Mucosa of descending colon (tissue), 3 donors: ENCODE data around the gene HOXA9. TPM values are rescaled to one million over a fixed set of nuclear protein-coding genes. Genes with fewer than 3 reads are reported as not detected.
A peak's percentile ranks its signal among the peaks of the same experiment; 100 is the strongest.

Source experiments
- ATAC-seq: fragments of 200-7000 bp; cut with Tn5 transposase; one replicate; pipeline ENCODE4 v1.9.1; 2020; ENCODE audit warnings: mild to moderate bottlenecking, moderate library complexity
- DNase-seq, 3 donors: peaks; one replicate each; pipeline ENCODE4 v3.0.0-alpha.2; 2020
- H3K36me3 ChIP-seq: fragments of 200-600 bp; one replicate; pipeline ENCODE4 v1.8.0; 2021; ENCODE audit warnings: low read depth, mild to moderate bottlenecking
- H3K4me1 ChIP-seq: fragments of 200-600 bp; one replicate; pipeline ENCODE4 v1.8.0; 2021; ENCODE audit warnings: low read depth, mild to moderate bottlenecking
- H3K4me3 ChIP-seq: fragments of 200-600 bp; one replicate; pipeline ENCODE4 v1.8.0; 2021; ENCODE audit warnings: mild to moderate bottlenecking
- H3K9me3 ChIP-seq: fragments of 200-600 bp; one replicate; pipeline ENCODE4 v1.8.0; 2021; ENCODE audit warnings: mild to moderate bottlenecking
- intact Hi-C, 2 donors: fragments of 100-400 bp; cut with DNase I in 1 of 2; cut with micrococcal nuclease in 1 of 2; formaldehyde crosslinking; loops; one replicate each; pipeline versions ENCODE4 v1.11.0 to v1.11.1; 2022; cut with DNase I, micrococcal nuclease
- total RNA-seq, 3 donors: library from RNA; stranded (reverse); fragmentation: NEBNext Ultra II Directional in 2 of 3; extraction: Animal tissue kit (Norgen Biotek cat#: 25700) in 2 of 3; gene quantifications; one replicate each; pipeline versions ENCODE4 v1.2.1 to v1.2.4, GENCODE V29; 2021 to 2023
- TF ChIP-seq, protein P1 (sequence below): fragments of 200-600 bp; IDR thresholded peaks from one replicate; pipeline ENCODE4 v1.8.0; 2022; ENCODE audit warnings: antibody characterized with exemption, mild to moderate bottlenecking
- donor health status: DM: no; HTN: no; CAD: no; lungs with moderate emphysema.
- donor health status: DM: no; HTN: no; CAD: no.
- donor health status: DM: no; HTN: yes; CAD: no.

Gene HOXA9
- total RNA-seq, 3 donors from 2014 or later: 22.0 to 27.9 (median 25.0) TPM

DNA sequence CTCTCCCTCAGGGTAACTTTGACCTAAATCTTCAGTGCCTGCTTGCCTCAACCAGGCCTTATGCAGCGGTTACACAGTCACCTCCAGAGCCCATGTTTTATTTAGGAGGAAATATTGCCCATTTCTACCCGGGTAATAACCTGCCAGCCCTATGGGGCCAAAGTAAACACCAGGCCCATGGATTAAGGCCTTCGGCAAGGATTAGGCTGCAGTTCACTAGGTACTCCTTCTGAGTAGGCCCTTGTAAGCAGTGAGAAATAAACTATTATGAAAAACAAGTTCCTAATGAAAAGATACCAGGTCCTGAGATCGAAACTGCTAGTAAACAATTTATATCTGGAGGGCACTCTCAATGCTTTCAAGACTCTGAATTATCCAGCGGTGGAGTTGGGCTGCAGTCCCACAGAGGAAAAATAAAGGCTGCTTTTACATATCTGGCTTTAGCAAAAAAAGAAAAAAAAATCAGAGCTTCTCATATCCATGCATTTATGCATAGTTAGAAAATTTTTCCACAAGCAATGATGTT lies 12.5 kb upstream of the HOXA9 start:
- TF ChIP-seq, protein P1, sequence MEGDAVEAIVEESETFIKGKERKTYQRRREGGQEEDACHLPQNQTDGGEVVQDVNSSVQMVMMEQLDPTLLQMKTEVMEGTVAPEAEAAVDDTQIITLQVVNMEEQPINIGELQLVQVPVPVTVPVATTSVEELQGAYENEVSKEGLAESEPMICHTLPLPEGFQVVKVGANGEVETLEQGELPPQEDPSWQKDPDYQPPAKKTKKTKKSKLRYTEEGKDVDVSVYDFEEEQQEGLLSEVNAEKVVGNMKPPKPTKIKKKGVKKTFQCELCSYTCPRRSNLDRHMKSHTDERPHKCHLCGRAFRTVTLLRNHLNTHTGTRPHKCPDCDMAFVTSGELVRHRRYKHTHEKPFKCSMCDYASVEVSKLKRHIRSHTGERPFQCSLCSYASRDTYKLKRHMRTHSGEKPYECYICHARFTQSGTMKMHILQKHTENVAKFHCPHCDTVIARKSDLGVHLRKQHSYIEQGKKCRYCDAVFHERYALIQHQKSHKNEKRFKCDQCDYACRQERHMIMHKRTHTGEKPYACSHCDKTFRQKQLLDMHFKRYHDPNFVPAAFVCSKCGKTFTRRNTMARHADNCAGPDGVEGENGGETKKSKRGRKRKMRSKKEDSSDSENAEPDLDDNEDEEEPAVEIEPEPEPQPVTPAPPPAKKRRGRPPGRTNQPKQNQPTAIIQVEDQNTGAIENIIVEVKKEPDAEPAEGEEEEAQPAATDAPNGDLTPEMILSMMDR: no peak
- Histone ChIP-seq H3K4me1 (peaks cover 19% of the 10 kb centered on the region), H3K4me3 (no peak overlapping the region), H3K9me3 (no peaks in the 10 kb centered on the region), H3K36me3 (no peaks in the 10 kb centered on the region)
- DNase-seq: peak in 2 of 3 donors; percentile 12 to 27
- ATAC-seq: no peak
- intact Hi-C loops: no loop called here

DNA sequence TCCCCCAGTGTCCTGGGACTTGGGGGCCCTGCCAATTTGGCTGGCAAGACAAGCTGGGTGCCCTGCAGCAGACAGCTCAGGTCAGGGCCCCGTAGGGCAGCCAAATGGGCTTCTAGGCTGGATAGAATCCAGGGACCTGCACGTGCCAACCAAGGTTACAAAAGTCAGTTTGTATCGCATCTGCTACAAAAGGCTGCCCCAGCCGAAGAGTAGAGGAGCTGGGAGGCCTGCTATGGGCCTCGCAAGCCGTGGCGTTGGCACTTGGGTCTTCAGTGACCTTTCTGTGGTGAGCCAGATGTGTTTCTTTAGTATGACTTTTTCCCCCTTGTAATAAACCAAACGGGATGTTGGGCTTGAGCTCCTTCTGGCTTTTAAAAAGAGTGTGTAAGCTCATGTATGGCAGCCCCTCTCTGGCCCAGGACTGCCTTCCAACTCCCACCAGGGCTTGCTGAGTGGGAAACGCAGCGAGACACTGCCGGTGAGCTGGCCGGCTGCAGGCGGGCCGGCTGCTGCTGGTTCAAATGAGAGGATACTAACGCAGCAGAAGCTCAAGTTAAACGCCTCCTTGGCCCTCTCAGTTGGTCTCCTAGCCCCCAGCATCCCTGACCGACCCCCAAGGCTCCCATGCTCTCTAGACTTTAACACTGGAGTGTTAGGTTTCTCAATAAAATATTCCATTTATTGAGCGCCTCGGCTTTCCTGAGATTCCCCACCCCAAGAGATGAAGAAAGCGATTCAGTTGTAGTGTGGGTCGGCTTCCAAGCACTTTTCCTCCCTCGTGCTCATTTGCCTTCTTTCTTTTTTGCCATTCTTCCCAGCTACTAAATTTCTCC lies 11.8 kb upstream of the HOXA9 start:
- no peaks in the 10 kb centered on the region for H3K9me3 ChIP-seq
- H3K4me1 ChIP-seq: peaks cover 18% of the 10 kb centered on the region
- ATAC-seq (no peak), DNase-seq (peak in 2 of 3 donors; percentile 45 to 62)
- TF ChIP-seq, protein P1: no peak
- intact Hi-C loops: no loop called here
- H3K36me3 ChIP-seq: no peaks in the 10 kb centered on the region
- H3K4me3 ChIP-seq: no peak overlapping the region

DNA sequence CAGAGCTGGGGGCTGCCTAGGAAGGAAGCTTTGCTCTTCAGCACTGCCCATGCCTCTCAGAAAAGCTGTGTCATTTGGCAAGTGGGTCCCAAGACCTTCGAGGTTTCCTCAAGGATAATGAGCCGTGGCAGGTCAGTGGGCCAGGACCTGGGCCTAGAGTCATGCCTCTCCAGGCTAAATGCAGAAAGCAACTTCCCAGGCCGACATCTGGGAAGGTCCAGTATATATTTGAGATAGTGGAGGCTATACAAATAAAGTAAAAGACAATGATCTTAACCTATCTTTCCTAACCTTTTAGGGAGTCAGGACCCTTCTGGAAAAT lies 11.1 kb upstream of the HOXA9 start:
- Histone ChIP-seq H3K9me3 (no peaks in the 10 kb centered on the region), H3K4me1 (peaks cover 16% of the 10 kb centered on the region), H3K4me3 (no peak overlapping the region), H3K36me3 (no peaks in the 10 kb centered on the region)
- no peak for ATAC-seq
- TF ChIP-seq, protein P1: no peak
- no peak for DNase-seq
- intact Hi-C loops: no loop called here

DNA sequence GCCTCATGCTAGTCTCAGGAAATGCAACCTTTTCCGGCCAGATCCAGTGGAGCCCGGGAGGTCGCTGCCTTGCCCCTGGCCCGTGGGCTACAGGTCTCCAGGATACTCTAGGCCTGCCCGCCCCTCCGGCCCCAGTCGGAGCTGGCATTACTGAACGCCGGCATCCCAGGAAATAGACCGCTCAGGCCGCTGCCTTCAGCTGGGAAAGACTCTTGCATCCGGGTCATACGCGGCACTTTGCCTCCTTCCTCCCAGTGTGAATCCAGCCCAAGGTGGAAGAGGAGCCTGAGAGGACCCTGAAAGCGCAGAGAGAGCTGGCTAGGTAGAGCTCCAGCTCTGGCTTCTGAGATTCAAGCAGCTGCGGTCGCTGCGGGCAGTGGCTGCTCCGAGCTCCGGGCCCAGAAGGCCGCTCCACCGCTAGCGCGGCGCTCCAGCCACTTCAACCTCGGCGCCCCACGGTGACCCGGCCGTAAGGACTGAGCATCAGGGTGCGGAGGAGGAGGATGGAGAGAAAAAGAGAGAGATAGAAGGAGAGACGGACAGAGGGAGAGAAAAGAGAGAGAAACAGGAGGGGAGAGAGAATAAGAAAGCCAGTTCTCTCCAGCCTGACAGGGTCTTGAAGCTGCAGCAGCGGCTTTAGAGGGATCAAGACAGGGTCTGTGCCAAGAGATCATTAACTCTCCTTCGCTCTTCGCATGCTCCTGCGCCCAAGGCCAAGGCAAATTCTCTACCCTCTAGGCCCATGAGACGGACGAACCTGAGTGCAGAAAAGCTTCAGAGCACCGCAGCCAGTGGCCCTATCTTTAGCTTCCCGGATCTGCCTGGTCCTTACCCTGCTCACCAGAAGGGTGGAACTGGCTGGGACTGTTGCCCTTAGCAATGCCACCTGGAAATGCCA lies 10.5 kb upstream of the HOXA9 start:
- intact Hi-C loops: no loop called here
- ATAC-seq: peak; percentile 3
- peak overlapping the region; percentile 7 for H3K4me3 ChIP-seq
- H3K9me3 ChIP-seq: no peaks in the 10 kb centered on the region
- TF ChIP-seq, protein P1: no peak
- no peaks in the 10 kb centered on the region for H3K36me3 ChIP-seq
- peak in 2 of 3 donors; percentile 64 to 67 for DNase-seq
- H3K4me1 ChIP-seq: peaks cover 16% of the 10 kb centered on the region

DNA sequence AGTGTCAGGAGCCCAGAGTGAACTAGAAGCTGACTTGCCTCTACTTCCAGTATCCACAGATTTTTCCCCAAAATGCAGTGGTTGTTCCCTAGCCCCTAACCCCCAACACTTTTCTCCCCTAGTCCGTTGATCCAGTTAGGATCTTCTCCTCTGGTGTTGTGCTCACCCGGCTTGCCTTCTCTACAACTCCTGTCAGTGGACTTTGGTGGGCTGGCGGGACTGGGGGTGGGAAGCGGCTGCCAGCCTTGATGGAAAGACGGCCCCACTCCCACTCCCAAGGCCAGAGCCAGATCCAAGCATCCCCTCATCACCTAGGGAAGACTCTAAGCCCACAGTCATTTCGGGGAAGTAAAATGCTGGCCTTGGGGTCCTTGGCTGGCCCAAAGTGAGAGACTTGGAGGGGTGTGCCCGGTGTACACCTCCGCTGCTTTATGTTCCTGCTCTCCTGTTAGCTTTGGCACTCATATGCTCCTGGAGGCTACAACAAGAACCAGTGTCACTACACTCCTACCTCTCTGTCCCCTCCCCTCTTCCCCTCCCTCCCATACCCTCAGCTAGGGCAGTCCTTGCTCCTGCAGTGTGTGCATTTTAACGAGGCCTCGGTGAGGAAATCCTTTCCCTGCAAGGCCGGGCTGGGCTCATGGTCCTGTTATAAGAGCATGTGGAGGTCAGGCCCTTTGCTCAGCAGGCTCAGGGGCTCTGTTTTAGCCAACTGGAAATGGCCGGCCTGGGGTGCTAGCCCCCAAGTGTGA lies 9.7 kb upstream of the HOXA9 start:
- Histone ChIP-seq H3K4me3 (no peak overlapping the region), H3K9me3 (no peaks in the 10 kb centered on the region), H3K36me3 (no peaks in the 10 kb centered on the region), H3K4me1 (peaks cover 13% of the 10 kb centered on the region)
- DNase-seq (peak; percentile 73 to 90 (median 85)), ATAC-seq (peak; percentile 68)
- TF ChIP-seq, protein P1: no peak
- intact Hi-C loops: no loop called here
